HG03095 (cell line): ENCODE results near the gene EMC10.

ENCODE experiments used
- ATAC-seq: cut with Tn5 transposase; IDR thresholded peaks from one replicate; pipeline ENCODE4 v1.9.1; 2021; ENCODE audit warnings: moderate library complexity; ENCODE audit not compliant: unreplicated experiment

The EMC10 gene

GRCh38 chr19:50495020-50495531 lies 18.8 kb downstream of the EMC10 start:
- no peak for ATAC-seq

GRCh38 chr19:50496189-50497021 lies 20.1 kb downstream of the EMC10 start:
- ATAC-seq: no peak

- ATAC-seq: no peak
Measured at GRCh38 chr19:50497022-50497405, 20.7 kb downstream of the EMC10 start.

GRCh38 chr19:50498219-50499056 lies 22.1 kb downstream of the EMC10 start:
- no peak for ATAC-seq

DNA sequence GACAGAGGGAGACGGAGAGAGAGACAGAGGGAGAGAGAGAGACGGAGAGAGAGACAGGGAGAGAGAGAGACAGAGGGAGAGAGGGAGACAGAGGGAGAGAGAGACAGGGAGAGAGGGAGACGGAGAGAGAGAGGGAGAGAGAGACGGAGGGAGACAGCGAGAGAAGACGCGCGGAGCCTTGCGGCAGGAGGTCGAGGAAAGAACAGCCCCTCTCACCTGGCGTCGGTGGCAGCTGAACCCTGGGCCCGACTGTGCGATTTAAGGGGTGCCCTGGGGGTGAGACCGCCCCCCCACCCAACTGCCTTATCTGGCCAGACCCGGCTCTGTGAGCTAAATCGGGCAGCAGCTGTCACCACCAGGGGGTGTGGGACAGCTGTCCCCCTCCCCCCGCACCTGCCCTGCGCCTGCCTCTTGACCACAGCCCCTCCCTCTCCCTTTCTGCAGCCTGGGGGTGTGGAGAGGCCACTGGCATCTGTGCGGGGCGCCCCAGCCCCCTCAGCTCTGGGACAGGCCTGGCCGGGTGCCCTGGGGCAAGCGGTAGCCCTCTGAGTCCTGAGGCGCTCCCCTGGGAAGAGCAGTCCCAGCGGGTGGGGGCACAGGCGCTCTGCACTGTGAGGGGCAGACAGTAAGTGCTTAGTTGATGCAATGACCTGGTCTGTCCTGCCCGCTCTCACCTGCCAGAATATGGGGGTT lies 23.9 kb downstream of the EMC10 start:
- no peak for ATAC-seq

GRCh38 chr19:50500753-50501151 lies 24.4 kb downstream of the EMC10 start:
- no peak for ATAC-seq

DNA sequence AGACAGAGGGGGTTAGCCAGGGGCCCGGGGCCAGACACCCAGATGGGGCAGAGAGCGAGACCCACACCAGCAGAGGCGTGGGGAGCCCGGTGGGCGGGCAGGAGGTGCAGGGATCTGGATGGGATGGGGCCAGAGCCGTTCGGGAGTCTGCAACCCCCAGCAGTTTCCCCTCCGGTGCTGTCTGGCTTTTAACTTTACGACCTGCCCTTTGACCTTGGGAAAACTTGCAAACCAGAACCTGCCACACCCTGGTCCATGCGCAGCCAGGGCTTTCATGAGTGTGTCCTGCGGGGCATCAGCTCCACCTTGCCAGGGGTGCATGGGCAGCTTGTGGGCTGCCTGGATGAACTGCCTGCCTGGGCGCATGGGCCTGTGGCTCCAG lies 24.9 kb downstream of the EMC10 start:
- no peak for ATAC-seq

- no peak for ATAC-seq
Measured at GRCh38 chr19:50501568-50502475, 25.5 kb downstream of the EMC10 start.

GRCh38 chr19:50505856-50506611 lies 29.7 kb downstream of the EMC10 start:
- no peak for ATAC-seq

DNA sequence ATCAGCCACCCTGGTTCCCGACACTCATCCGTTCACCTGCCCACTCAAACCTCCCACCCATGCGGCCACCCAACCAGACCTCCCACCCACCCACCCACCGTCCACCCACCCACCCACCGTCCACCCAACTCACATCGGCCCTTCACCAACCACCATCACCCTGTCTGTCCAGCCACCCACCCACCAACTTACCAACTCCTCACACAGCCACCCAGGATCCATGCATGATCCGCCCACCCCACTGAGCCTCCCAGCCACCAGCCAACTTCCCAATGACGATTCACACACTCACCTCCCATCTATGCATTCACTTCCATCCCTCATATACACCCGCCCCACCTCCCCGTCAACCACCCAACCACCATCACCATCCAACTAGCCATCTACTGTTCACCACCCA lies 30.4 kb downstream of the EMC10 start:
- ATAC-seq: no peak

- no peak for ATAC-seq
Measured at GRCh38 chr19:50507376-50507775, 31.1 kb downstream of the EMC10 start.

- ATAC-seq: no peak
Measured at GRCh38 chr19:50508843-50509190, 32.5 kb downstream of the EMC10 start.

DNA sequence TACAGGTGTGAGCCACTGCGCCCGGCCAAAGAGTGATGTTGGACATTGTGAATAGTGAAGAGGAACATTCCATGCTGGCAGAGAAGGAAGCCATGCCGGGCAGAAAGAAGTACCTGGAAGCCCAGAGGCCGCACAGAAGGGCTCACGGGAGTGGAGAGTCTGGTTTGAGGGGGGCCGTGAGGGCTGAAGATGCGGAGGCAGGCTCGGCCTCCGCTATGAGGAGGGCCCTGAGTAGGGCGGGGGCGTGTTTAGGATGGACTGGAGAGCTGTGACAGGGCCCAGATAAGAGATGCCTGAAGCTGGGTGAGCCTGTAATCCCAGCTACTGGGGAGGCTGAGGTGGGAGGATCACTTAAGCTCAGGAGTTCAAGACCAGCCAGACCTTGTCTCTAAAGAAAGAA lies 33.1 kb downstream of the EMC10 start:
- no peak for ATAC-seq

- no peak for ATAC-seq
Measured at GRCh38 chr19:50510121-50510670, 33.9 kb downstream of the EMC10 start.

GRCh38 chr19:50510700-50511068 lies 34.4 kb downstream of the EMC10 start:
- ATAC-seq: no peak

- peak; percentile 74 for ATAC-seq
Measured at GRCh38 chr19:50511069-50511822, 34.9 kb downstream of the EMC10 start, which contains the start of gene JOSD2. Gene JOSD2, minus strand, starts transcription at chr19:50511191. Its CDS starts 760 bp downstream, at chr19:50510431.

DNA sequence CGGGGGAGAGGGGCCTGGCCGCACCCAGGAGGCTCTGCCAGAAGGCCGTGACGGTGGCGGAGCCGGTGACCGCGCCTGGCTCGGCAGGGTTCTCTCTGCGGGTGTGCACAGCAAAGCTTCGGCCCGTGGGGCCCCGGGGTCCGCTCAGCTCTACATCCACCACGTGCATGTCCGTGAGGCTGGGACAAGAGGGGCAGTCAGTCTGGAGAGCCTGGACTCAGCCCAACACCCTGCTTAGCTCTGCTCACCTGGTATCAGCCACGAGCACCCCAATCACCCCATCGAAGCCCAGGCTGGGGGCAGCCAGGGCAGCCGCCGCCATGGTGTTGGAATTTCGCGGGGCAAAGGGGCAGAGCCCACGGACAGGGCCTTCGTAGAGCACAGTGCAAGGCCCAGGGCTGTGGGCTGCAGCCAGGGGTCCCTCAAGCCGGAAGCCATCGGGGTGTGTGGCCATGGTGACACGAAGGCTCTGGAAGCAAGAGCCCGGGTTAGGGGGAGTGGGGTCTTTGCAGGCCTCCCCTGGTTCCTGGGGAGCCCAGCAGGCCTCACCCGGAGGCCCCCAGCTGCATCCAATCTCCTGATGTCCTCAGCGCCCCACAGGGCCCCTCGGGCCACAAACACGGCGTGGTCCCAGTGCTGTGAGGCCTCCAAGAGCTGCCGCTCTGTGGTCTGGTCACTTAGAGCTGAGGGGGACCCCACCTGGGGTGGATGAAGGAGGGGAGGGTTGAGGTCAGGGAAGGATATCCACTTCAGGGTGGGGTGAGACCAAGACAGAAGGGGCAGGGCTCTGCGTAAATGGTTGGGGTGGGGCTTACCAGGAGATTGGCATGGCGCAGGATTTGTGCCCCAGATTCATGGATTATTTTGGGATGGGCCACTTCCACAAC lies 36.0 kb downstream of the EMC10 start:
- no peak for ATAC-seq
